Measurements from ENCODE around the gene COIL. TPM values are rescaled to one million over a fixed set of nuclear protein-coding genes. Genes with fewer than 3 reads are reported as not detected.

Gene COIL
- total and polyA plus RNA-seq, 9 of the 15 experiments (the other 6 are each of a cell fraction or from before 2014, with no cell fraction given) = 23.9 to 41.3 (median 28.7) TPM

- ATAC-seq (0 out of 3 replicates have a peak, but pooled peaks have one; percentile 21), FAIRE-seq (no peak), DNase-seq (ENCODE audit: extremely low read depth in 1 of 4, low spot score in 3 of 4) (peak; percentile 20 to 49 (median 24))
- no peaks in the 10 kb centered on the region for H3K9me1 ChIP-seq (ENCODE audit: control insufficient read depth, insufficient read depth, low read length)
- in situ Hi-C loops (cut with MboI) (loop anchor here (5.0 kb wide), 1 partner anchor 120 kb away; no protein-coding TSS in a partner anchor), intact Hi-C loops (cut with micrococcal nuclease) (loop anchor here (10.0 kb wide), 1 partner anchor 443 kb away; no protein-coding TSS in a partner anchor)
- WGBS (ENCODE audit: insufficient coverage, low coverage, missing lambda C conversion rate) = 65% methylated on average over 2 of the region's 2 CpGs
- no peaks in the 10 kb centered on the region for H4K20me1 ChIP-seq (replicated peaks; ENCODE audit: control insufficient read depth, insufficient read depth, low read length)
- H3K4me2 ChIP-seq (ENCODE audit: insufficient read depth, low read length) = no peak overlapping the region
- H3K9ac ChIP-seq (ENCODE audit: insufficient read depth in 1 of 2, low read depth in 2 of 2, low read length in 2 of 2) = no peak overlapping the region
- H3K9me3 ChIP-seq (replicated peaks; ENCODE audit: control insufficient read depth, insufficient read depth, low read depth, low read length) = no peaks in the 10 kb centered on the region
- no peak overlapping the region for H3K27ac ChIP-seq (ENCODE audit: extremely low read depth, low read depth, low read length)
- H3K36me3 ChIP-seq (ENCODE audit: control insufficient read depth, insufficient read depth, low read length) = peaks cover 69% of the 10 kb centered on the region
- H3K4me1 ChIP-seq (replicated peaks in 1 of 2; ENCODE audit: control insufficient read depth in 2 of 2, insufficient read depth in 2 of 2, low read length in 2 of 2) = peaks cover 8% of the 10 kb centered on the region in 2 experiments; a peak in 3 of 5 replicates
- CTCF ChIA-PET (ENCODE audit: low intra/inter-chr PET ratio) = interaction anchor here (0.7 kb wide), 2 partner anchors 59 to 118 kb away, joined by 3 read pairs; no protein-coding TSS in a partner anchor
- H2AFZ ChIP-seq (ENCODE audit: low read depth, low read length) = no peak overlapping the region
- POLR2A ChIA-PET = no interaction called here
- BruUV-seq (replicated peaks) = no TSS peak
- no peaks in the 10 kb centered on the region for H3K27me3 ChIP-seq (ENCODE audit: control insufficient read depth in 2 of 2, insufficient read depth in 2 of 2, low read length in 2 of 2)
- no peak overlapping the region for H3K4me3 ChIP-seq
- H3K79me2 ChIP-seq (ENCODE audit: control insufficient read depth, insufficient read depth, low read length) = no peaks in the 10 kb centered on the region
- no peak for TF ChIP-seq TCF7L2 (IDR thresholded peaks at IDR 0.05; ENCODE audit: low read depth, low read length)
- peak; percentile 70 for TF ChIP-seq SMARCC2 (IDR thresholded peaks at IDR 0.05; ENCODE audit: low read depth)
- TF ChIP-seq, protein P1, sequence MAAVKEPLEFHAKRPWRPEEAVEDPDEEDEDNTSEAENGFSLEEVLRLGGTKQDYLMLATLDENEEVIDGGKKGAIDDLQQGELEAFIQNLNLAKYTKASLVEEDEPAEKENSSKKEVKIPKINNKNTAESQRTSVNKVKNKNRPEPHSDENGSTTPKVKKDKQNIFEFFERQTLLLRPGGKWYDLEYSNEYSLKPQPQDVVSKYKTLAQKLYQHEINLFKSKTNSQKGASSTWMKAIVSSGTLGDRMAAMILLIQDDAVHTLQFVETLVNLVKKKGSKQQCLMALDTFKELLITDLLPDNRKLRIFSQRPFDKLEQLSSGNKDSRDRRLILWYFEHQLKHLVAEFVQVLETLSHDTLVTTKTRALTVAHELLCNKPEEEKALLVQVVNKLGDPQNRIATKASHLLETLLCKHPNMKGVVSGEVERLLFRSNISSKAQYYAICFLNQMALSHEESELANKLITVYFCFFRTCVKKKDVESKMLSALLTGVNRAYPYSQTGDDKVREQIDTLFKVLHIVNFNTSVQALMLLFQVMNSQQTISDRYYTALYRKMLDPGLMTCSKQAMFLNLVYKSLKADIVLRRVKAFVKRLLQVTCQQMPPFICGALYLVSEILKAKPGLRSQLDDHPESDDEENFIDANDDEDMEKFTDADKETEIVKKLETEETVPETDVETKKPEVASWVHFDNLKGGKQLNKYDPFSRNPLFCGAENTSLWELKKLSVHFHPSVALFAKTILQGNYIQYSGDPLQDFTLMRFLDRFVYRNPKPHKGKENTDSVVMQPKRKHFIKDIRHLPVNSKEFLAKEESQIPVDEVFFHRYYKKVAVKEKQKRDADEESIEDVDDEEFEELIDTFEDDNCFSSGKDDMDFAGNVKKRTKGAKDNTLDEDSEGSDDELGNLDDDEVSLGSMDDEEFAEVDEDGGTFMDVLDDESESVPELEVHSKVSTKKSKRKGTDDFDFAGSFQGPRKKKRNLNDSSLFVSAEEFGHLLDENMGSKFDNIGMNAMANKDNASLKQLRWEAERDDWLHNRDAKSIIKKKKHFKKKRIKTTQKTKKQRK (IDR thresholded peaks at IDR 0.05; ENCODE audit: borderline replicate concordance, low read depth, low read length) = no peak
- TF ChIP-seq KLF10 (CRISPR knock-in tag; IDR thresholded peaks at IDR 0.05) = no peak
- peak; percentile 74; the same call in 1 of the 2 replicates for TF ChIP-seq SMARCE1 (IDR thresholded peaks at IDR 0.05)
- peak; percentile 81 for TF ChIP-seq ATF3 (IDR thresholded peaks at IDR 0.05)
- TF ChIP-seq ATF3 (CRISPR knock-in tag; conservative IDR thresholded peaks at IDR 0.05) = no peak
- no peak for TF ChIP-seq BRF1 (IDR thresholded peaks at IDR 0.05; ENCODE audit: borderline replicate concordance, extremely low read depth, insufficient read length)
- no peak for TF ChIP-seq ZEB2 (IDR thresholded peaks at IDR 0.05)
- peak; percentile 78 for TF ChIP-seq JUN (IDR thresholded peaks at IDR 0.05; ENCODE audit: borderline replicate concordance, low read depth, low read length)
- no peak for TF ChIP-seq JUN (CRISPR knock-in tag; IDR thresholded peaks at IDR 0.05; ENCODE audit: borderline replicate concordance)
- TF ChIP-seq, protein P2, sequence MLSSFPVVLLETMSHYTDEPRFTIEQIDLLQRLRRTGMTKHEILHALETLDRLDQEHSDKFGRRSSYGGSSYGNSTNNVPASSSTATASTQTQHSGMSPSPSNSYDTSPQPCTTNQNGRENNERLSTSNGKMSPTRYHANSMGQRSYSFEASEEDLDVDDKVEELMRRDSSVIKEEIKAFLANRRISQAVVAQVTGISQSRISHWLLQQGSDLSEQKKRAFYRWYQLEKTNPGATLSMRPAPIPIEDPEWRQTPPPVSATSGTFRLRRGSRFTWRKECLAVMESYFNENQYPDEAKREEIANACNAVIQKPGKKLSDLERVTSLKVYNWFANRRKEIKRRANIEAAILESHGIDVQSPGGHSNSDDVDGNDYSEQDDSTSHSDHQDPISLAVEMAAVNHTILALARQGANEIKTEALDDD (IDR thresholded peaks at IDR 0.05) = peak; percentile 44; the same call in 1 of the 2 replicates
- no peak for TF ChIP-seq HNRNPL (IDR thresholded peaks at IDR 0.05; ENCODE audit: low read depth, low read length)
- no peak for TF ChIP-seq ATF1 (CRISPR knock-in tag; IDR thresholded peaks at IDR 0.05)
- TF ChIP-seq ATF1 (tag; IDR thresholded peaks at IDR 0.05) = no peak
- peak; percentile 5 to 29; a peak in 1 of 4 replicates for TF ChIP-seq RAD21 (CRISPR knock-in tag; conservative IDR thresholded peaks at IDR 0.05 in 1 of 2, IDR thresholded peaks at IDR 0.05 in 1 of 2)
- TF ChIP-seq ZNF282 (CRISPR knock-in tag; IDR thresholded peaks at IDR 0.05) = no peak
These were observed 23.2 kb downstream of the COIL start for GRCh38 chr17:56937687-56938086.
